PC-3 (cell line): ENCODE measurements around the gene TGIF2.

Experiments
- CTCF ChIP-seq: fragments of 300-600 bp; sonication (generic); conservative IDR thresholded peaks from 2 replicates; pipeline ENCODE4 v1.5.1; 2017; ENCODE audit warnings: antibody characterized with exemption, low read depth, mild to moderate bottlenecking, low read length
- EZH2 ChIP-seq: fragments of 300-600 bp; sonication (generic); IDR thresholded peaks from one replicate; pipeline ENCODE4 v1.6.1; 2017; ENCODE audit warnings: antibody characterized with exemption, mild to moderate bottlenecking, low read length; ENCODE audit not compliant: unreplicated experiment
- EZH2phosphoT487 ChIP-seq: fragments of 300-600 bp; sonication (generic); IDR thresholded peaks from 2 replicates; pipeline ENCODE4 v1.6.1; 2018; ENCODE audit warnings: mild to moderate bottlenecking, antibody characterized with exemption, low read length, borderline replicate concordance

GRCh38 chr20:36565520-36565919, 7.9 kb upstream of the TGIF2 start:
- TF ChIP-seq CTCF (no peak), EZH2phosphoT487 (no peak), EZH2 (no peak)
